Chondrocyte (in vitro differentiated cells): ENCODE data around the gene ARID5B. TPM values are rescaled to one million over a fixed set of nuclear protein-coding genes. Genes with fewer than 3 reads are reported as not detected.

Source experiments
- DNase-seq: peaks from one replicate; pipeline ENCODE4 v3.0.0; 2021; ENCODE audit warnings: mixed read lengths, low spot score
- H3K27ac Mint-ChIP-seq: one replicate; pipeline ENCODE4 v1.8.0; 2021; ENCODE audit warnings: mild to moderate bottlenecking, moderate library complexity, mixed read lengths; ENCODE audit not compliant: unreplicated experiment
- H3K27me3 Mint-ChIP-seq: 2 replicates; pipeline ENCODE4 v1.8.0; 2021; ENCODE audit warnings: low read depth, mixed read lengths
- H3K36me3 Mint-ChIP-seq: 2 replicates; pipeline ENCODE4 v1.8.0; 2021; ENCODE audit warnings: low read depth, mixed read lengths
- H3K4me1 Mint-ChIP-seq: 2 replicates; pipeline ENCODE4 v1.8.0; 2021; ENCODE audit warnings: low read depth, mild to moderate bottlenecking, mixed read lengths
- H3K4me3 Mint-ChIP-seq: one replicate; pipeline ENCODE4 v1.8.0; 2021; ENCODE audit warnings: mild to moderate bottlenecking, moderate library complexity, mixed read lengths; ENCODE audit not compliant: unreplicated experiment
- H3K9me3 Mint-ChIP-seq: 2 replicates; pipeline ENCODE4 v1.8.0; 2021; ENCODE audit warnings: low read depth, mixed read lengths
- CTCF ChIP-seq: fragments of 200-600 bp; sonication (generic); IDR thresholded peaks from 2 replicates; pipeline ENCODE4 v1.5.0; 2021; ENCODE audit warnings: antibody characterized with exemption, mild to moderate bottlenecking, moderate library complexity
- total RNA-seq: library from RNA; stranded (reverse); gene quantifications from 3 replicates; pipeline ENCODE4 v1.2.1, GENCODE V29; 2021

ARID5B gene
- total RNA-seq, 1 donor from 2014 or later, result 93.6 TPM

DNA sequence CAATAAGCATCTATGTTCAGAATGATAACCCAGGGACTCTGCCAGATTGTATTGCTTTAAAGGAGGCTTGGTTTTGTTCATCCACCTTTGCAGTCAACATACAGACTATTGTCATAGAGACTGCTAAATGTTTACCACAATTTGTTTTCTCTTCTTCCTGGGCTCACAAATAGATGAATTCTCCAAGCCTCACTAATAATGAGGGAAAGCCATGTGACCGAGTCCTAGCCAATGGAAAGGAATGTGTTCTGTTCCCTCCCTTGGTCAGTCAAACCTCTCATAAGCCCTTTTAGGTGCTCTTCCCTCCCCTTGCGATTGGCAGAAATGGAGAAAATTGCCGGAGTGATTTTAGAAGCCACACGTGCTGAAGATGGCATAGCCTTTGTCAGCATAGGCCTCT, 230.2 kb downstream of the ARID5B start:
- Mint-ChIP-seq H3K27ac (no peak overlapping the region), H3K9me3 (peaks cover 8% of the 10 kb centered on the region), H3K4me1 (peaks cover 10% of the 10 kb centered on the region), H3K27me3 (no peaks in the 10 kb centered on the region), H3K36me3 (no peaks in the 10 kb centered on the region), H3K4me3 (no peak overlapping the region)
- no peak for TF ChIP-seq CTCF
- DNase-seq, result no peak

- TF ChIP-seq CTCF, result no peak
- Mint-ChIP-seq H3K4me1 (peaks cover 8% of the 10 kb centered on the region), H3K27ac (no peak overlapping the region), H3K27me3 (no peaks in the 10 kb centered on the region), H3K36me3 (no peaks in the 10 kb centered on the region), H3K9me3 (peaks cover 12% of the 10 kb centered on the region), H3K4me3 (no peak overlapping the region)
- no peak for DNase-seq
These were observed 232.1 kb downstream of the ARID5B start for GRCh38 chr10:62133618-62134017.

- no peaks in the 10 kb centered on the region for H3K36me3 Mint-ChIP-seq
- no peaks in the 10 kb centered on the region for H3K27me3 Mint-ChIP-seq
- H3K4me3 Mint-ChIP-seq, result no peak overlapping the region
- H3K27ac Mint-ChIP-seq, result no peak overlapping the region
- TF ChIP-seq CTCF, result no peak
- H3K4me1 Mint-ChIP-seq, result no peaks in the 10 kb centered on the region
- H3K9me3 Mint-ChIP-seq, result peaks cover 5% of the 10 kb centered on the region
- no peak for DNase-seq
These were observed 235.4 kb downstream of the ARID5B start for GRCh38 chr10:62136931-62137330.

Other genes with a start within 250 kb of the ARID5B start
- gene CABCOCO1, start 238.8 kb upstream of the ARID5B start, total RNA-seq, result 0.47 to 2.4 TPM (median 0.69 TPM) in 3 replicates